ENCODE measurements around the gene IRX4.

Gene IRX4

GRCh38 chr5:1913578-1913977, 30.9 kb upstream of the IRX4 start:
- no peak for DNase-seq

GRCh38 chr5:1912951-1913565, 30.3 kb upstream of the IRX4 start:
- DNase-seq = no peak

GRCh38 chr5:1911773-1912235, 29.1 kb upstream of the IRX4 start:
- DNase-seq = no peak

GRCh38 chr5:1910861-1911772, 28.4 kb upstream of the IRX4 start:
- DNase-seq = no peak

GRCh38 chr5:1910081-1910760, 27.5 kb upstream of the IRX4 start:
- no peak for DNase-seq

- DNase-seq = no peak
These were observed 26.7 kb upstream of the IRX4 start for GRCh38 chr5:1909346-1909985.

- DNase-seq = no peak
These were observed 26.2 kb upstream of the IRX4 start for GRCh38 chr5:1908931-1909330.

- no peak for DNase-seq
These were observed 24.9 kb upstream of the IRX4 start for GRCh38 chr5:1907616-1908015.

GRCh38 chr5:1905108-1905507, 22.4 kb upstream of the IRX4 start:
- no peak for DNase-seq

GRCh38 chr5:1901983-1902382, 19.3 kb upstream of the IRX4 start:
- no peak for DNase-seq

GRCh38 chr5:1901061-1901460, 18.3 kb upstream of the IRX4 start:
- no peak for DNase-seq

GRCh38 chr5:1899201-1899600, 16.5 kb upstream of the IRX4 start:
- DNase-seq = no peak

GRCh38 chr5:1897816-1898450, 15.2 kb upstream of the IRX4 start:
- no peak for DNase-seq

- DNase-seq = no peak
These were observed 14.7 kb upstream of the IRX4 start for GRCh38 chr5:1897386-1897785.

GRCh38 chr5:1896602-1897376, 14.1 kb upstream of the IRX4 start:
- no peak for DNase-seq

- DNase-seq = no peak
These were observed 13.2 kb upstream of the IRX4 start for GRCh38 chr5:1895739-1896420.

GRCh38 chr5:1894243-1894642, 11.5 kb upstream of the IRX4 start:
- DNase-seq = no peak

GRCh38 chr5:1893754-1894153, 11.0 kb upstream of the IRX4 start:
- DNase-seq = no peak

GRCh38 chr5:1892685-1893445, 10.1 kb upstream of the IRX4 start:
- DNase-seq = no peak

- DNase-seq = no peak
These were observed 9.5 kb upstream of the IRX4 start for GRCh38 chr5:1892211-1892610.

Measured in hippocampal formation (tissue), 2 donors.